ENCODE data around the gene TALDO1.

GRCh38 chr11:698493-699115 lies 48.7 kb upstream of the TALDO1 start:
- TF ChIP-seq, protein P1, sequence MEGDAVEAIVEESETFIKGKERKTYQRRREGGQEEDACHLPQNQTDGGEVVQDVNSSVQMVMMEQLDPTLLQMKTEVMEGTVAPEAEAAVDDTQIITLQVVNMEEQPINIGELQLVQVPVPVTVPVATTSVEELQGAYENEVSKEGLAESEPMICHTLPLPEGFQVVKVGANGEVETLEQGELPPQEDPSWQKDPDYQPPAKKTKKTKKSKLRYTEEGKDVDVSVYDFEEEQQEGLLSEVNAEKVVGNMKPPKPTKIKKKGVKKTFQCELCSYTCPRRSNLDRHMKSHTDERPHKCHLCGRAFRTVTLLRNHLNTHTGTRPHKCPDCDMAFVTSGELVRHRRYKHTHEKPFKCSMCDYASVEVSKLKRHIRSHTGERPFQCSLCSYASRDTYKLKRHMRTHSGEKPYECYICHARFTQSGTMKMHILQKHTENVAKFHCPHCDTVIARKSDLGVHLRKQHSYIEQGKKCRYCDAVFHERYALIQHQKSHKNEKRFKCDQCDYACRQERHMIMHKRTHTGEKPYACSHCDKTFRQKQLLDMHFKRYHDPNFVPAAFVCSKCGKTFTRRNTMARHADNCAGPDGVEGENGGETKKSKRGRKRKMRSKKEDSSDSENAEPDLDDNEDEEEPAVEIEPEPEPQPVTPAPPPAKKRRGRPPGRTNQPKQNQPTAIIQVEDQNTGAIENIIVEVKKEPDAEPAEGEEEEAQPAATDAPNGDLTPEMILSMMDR (conservative IDR thresholded peaks at IDR 0.05; ENCODE audit: low read length): no peak
- TF ChIP-seq EZH2phosphoT487 (IDR thresholded peaks at IDR 0.05; ENCODE audit: borderline replicate concordance): no peak

Data from Loucy (cell line).